Neural progenitor cell (in vitro differentiated cells): ENCODE measurements around the gene LRP1B. TPM values are rescaled to one million over a fixed set of nuclear protein-coding genes. Genes with fewer than 3 reads are reported as not detected.

Experiments used
- DNase-seq: peaks from one replicate; pipeline ENCODE4 v3.0.0-alpha.2; 2016; ENCODE audit warnings: low spot score
- H2AFZ ChIP-seq: fragments of 200-600 bp; sonication (generic); replicated peaks from 2 replicates; pipeline ENCODE4 v1.6.1; 2016; ENCODE audit warnings: antibody characterized with exemption
- H3F3A ChIP-seq: fragments of 200-600 bp; sonication (generic); 2 replicates; pipeline ENCODE4 v1.6.1; 2016; ENCODE audit warnings: antibody characterized with exemption, low read depth
- H3K27ac ChIP-seq: fragments of 200-600 bp; sonication (generic); 2 replicates; pipeline ENCODE4 v1.5.1; 2016; ENCODE audit warnings: mild to moderate bottlenecking
- H3K27me3 ChIP-seq: fragments of 200-600 bp; sonication (generic); 2 replicates; pipeline ENCODE4 v1.6.1; 2016; ENCODE audit warnings: mild to moderate bottlenecking, moderate library complexity
- H3K36me3 ChIP-seq: fragments of 200-600 bp; sonication (generic); 2 replicates; pipeline ENCODE4 v1.5.1; 2016
- H3K4me1 ChIP-seq: fragments of 200-600 bp; sonication (generic); 2 replicates; pipeline ENCODE4 v1.6.1; 2016; ENCODE audit warnings: mixed run types
- H3K4me2 ChIP-seq: fragments of 200-600 bp; sonication (generic); 2 replicates; pipeline ENCODE4 v1.6.1; 2016
- H3K4me3 ChIP-seq: fragments of 200-600 bp; sonication (generic); 2 replicates; pipeline ENCODE4 v1.5.1; 2016
- H3K79me2 ChIP-seq: fragments of 200-600 bp; sonication (generic); 2 replicates; pipeline ENCODE4 v1.6.1; 2016; ENCODE audit warnings: low read depth
- H3K9ac ChIP-seq: fragments of 200-600 bp; sonication (generic); 2 replicates; pipeline ENCODE4 v1.6.1; 2016
- H3K9me3 ChIP-seq: fragments of 200-600 bp; sonication (generic); 2 replicates; pipeline ENCODE4 v1.5.1; 2016; ENCODE audit warnings: low read depth
- H4K20me1 ChIP-seq: fragments of 200-600 bp; sonication (generic); 2 replicates; pipeline ENCODE4 v1.6.1; 2016; ENCODE audit warnings: low read depth
- H3K27ac Mint-ChIP-seq: 3 replicates; pipeline ENCODE4 v1.8.0; 2021; ENCODE audit warnings: mixed read lengths
- H3K27me3 Mint-ChIP-seq: 2 replicates; pipeline ENCODE4 v1.8.0; 2022; ENCODE audit warnings: low read depth, mild to moderate bottlenecking, inconsistent platforms, moderate library complexity, mixed read lengths; ENCODE audit not compliant: insufficient read depth
- H3K36me3 Mint-ChIP-seq: 3 replicates; pipeline ENCODE4 v1.8.0; 2021; ENCODE audit warnings: mixed read lengths
- H3K4me1 Mint-ChIP-seq: 3 replicates; pipeline ENCODE4 v1.8.0; 2021; ENCODE audit warnings: mixed read lengths
- H3K4me3 Mint-ChIP-seq: 3 replicates; pipeline ENCODE4 v1.8.0; 2021; ENCODE audit warnings: mild to moderate bottlenecking, moderate library complexity, mixed read lengths
- H3K9me3 Mint-ChIP-seq: 3 replicates; pipeline ENCODE4 v1.8.0; 2020; ENCODE audit warnings: mixed read lengths
- EZH2 ChIP-seq: fragments of 200-600 bp; sonication (generic); IDR thresholded peaks from 2 replicates; pipeline ENCODE4 v1.6.1; 2017; ENCODE audit warnings: antibody characterized with exemption, mild to moderate bottlenecking, moderate library complexity
- EZH2phosphoT487 ChIP-seq: fragments of 200-600 bp; sonication (generic); IDR thresholded peaks from 2 replicates; pipeline ENCODE4 v1.6.1; 2017; ENCODE audit warnings: antibody characterized with exemption
- total RNA-seq: library from RNA; depleted of rRNA; stranded (reverse); fragments of >200 nt; gene quantifications from 2 replicates; pipeline ENCODE4 v1.2.3, GENCODE V29; 2015; ENCODE audit warnings: low replicate concordance
- TF ChIP-seq, protein P1 (sequence below): fragments of 200-600 bp; sonication (generic); IDR thresholded peaks from 2 replicates; pipeline ENCODE4 v1.5.1; 2017; ENCODE audit warnings: antibody characterized with exemption, mild to moderate bottlenecking

The LRP1B gene
- total RNA-seq, 1 donor from 2014 or later: not detected

- no peak overlapping the region for H3K4me3 ChIP-seq
- no peaks in the 10 kb centered on the region for H3K36me3 ChIP-seq
- H3K79me2 ChIP-seq: no peaks in the 10 kb centered on the region
- no peaks in the 10 kb centered on the region for H4K20me1 ChIP-seq
- peaks cover 2% of the 10 kb centered on the region for H3K27me3 Mint-ChIP-seq
- H3K36me3 Mint-ChIP-seq: no peaks in the 10 kb centered on the region
- H3K4me1 Mint-ChIP-seq: no peaks in the 10 kb centered on the region
- H3K4me2 ChIP-seq: no peak overlapping the region
- H3F3A ChIP-seq: no peaks in the 10 kb centered on the region
- no peak overlapping the region for H3K4me3 Mint-ChIP-seq
- no peak overlapping the region for H3K9ac ChIP-seq
- no peak for DNase-seq
- H2AFZ ChIP-seq: no peak overlapping the region
- no peaks in the 10 kb centered on the region for H3K4me1 ChIP-seq
- no peaks in the 10 kb centered on the region for H3K9me3 Mint-ChIP-seq
- H3K9me3 ChIP-seq: no peaks in the 10 kb centered on the region
- no peak for TF ChIP-seq EZH2
- no peak for TF ChIP-seq EZH2phosphoT487
- TF ChIP-seq, protein P1, sequence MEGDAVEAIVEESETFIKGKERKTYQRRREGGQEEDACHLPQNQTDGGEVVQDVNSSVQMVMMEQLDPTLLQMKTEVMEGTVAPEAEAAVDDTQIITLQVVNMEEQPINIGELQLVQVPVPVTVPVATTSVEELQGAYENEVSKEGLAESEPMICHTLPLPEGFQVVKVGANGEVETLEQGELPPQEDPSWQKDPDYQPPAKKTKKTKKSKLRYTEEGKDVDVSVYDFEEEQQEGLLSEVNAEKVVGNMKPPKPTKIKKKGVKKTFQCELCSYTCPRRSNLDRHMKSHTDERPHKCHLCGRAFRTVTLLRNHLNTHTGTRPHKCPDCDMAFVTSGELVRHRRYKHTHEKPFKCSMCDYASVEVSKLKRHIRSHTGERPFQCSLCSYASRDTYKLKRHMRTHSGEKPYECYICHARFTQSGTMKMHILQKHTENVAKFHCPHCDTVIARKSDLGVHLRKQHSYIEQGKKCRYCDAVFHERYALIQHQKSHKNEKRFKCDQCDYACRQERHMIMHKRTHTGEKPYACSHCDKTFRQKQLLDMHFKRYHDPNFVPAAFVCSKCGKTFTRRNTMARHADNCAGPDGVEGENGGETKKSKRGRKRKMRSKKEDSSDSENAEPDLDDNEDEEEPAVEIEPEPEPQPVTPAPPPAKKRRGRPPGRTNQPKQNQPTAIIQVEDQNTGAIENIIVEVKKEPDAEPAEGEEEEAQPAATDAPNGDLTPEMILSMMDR: no peak
- H3K27ac ChIP-seq: no peak overlapping the region
- H3K27ac Mint-ChIP-seq: no peak overlapping the region
- H3K27me3 ChIP-seq: no peaks in the 10 kb centered on the region
Observed at GRCh38 chr2:140362361-140362760, 1768.5 kb downstream of the LRP1B start.

GRCh38 chr2:140359056-140359771, 1771.6 kb downstream of the LRP1B start:
- DNase-seq: no peak
- Mint-ChIP-seq H3K4me3 (no peak overlapping the region), H3K36me3 (no peaks in the 10 kb centered on the region), H3K27ac (no peak overlapping the region), H3K9me3 (no peaks in the 10 kb centered on the region), H3K4me1 (peaks cover 7% of the 10 kb centered on the region), H3K27me3 (peaks cover 2% of the 10 kb centered on the region)
- Histone ChIP-seq H4K20me1 (no peaks in the 10 kb centered on the region), H3K9me3 (no peaks in the 10 kb centered on the region), H3K27me3 (no peaks in the 10 kb centered on the region), H3K4me2 (no peak overlapping the region), H3K36me3 (no peaks in the 10 kb centered on the region), H2AFZ (no peak overlapping the region), H3F3A (no peaks in the 10 kb centered on the region), H3K79me2 (no peaks in the 10 kb centered on the region), H3K9ac (no peak overlapping the region), H3K27ac (no peak overlapping the region), H3K4me1 (no peaks in the 10 kb centered on the region), H3K4me3 (no peak overlapping the region)
- TF ChIP-seq EZH2 (no peak), EZH2phosphoT487 (no peak)
- TF ChIP-seq, protein P1: no peak

DNA sequence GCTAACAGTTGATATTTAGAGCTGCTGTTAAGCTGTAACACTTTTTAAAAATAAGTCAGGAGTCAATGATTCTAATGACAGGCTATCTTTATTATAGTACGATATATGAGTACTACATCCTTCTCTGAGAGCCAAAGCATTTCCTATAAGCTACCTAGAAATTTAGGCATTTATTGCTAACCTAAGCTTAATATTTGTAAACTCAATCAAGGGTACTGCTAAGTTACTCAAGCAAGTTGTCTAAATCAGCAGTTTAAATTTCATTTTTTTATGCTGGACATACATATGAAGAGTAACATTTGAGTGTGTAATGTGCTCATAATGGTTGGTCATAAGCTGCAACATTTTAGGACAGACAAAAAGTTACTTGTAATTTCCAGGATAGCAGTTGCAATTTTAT, 1774.1 kb downstream of the LRP1B start:
- Mint-ChIP-seq H3K27me3 (peaks cover 2% of the 10 kb centered on the region), H3K4me3 (no peak overlapping the region), H3K36me3 (no peaks in the 10 kb centered on the region), H3K27ac (no peak overlapping the region), H3K9me3 (no peaks in the 10 kb centered on the region), H3K4me1 (peaks cover 7% of the 10 kb centered on the region)
- Histone ChIP-seq H2AFZ (no peak overlapping the region), H3K27me3 (no peaks in the 10 kb centered on the region), H4K20me1 (no peaks in the 10 kb centered on the region), H3K9me3 (no peaks in the 10 kb centered on the region), H3K36me3 (no peaks in the 10 kb centered on the region), H3F3A (no peaks in the 10 kb centered on the region), H3K27ac (no peak overlapping the region), H3K4me3 (no peak overlapping the region), H3K4me2 (no peak overlapping the region), H3K4me1 (no peaks in the 10 kb centered on the region), H3K9ac (no peak overlapping the region), H3K79me2 (no peaks in the 10 kb centered on the region)
- TF ChIP-seq EZH2phosphoT487: no peak
- TF ChIP-seq, protein P1: no peak
- no peak for TF ChIP-seq EZH2
- no peak for DNase-seq
